MCF 10A (cell line): ENCODE data around the gene ABCG1. TPM values are rescaled to one million over a fixed set of nuclear protein-coding genes. Genes with fewer than 3 reads are reported as not detected.

Experiments used
- BruUV-seq: library from RNA; stranded (reverse); fragments of 400-500 nt; replicated peaks from 2 replicates; lab custom pipeline; 2021; lab: Mats Ljungman, UMichigan
- CTCF ChIA-PET: fragments of 300-600 bp; sonication (Branson Sonifier 250); formaldehyde crosslinking; extraction: SDS; loops from one replicate; lab custom pipeline; 2021; ENCODE audit warnings: antibody characterized with exemption, inconsistent platforms; lab: Yijun Ruan, JAX
- POLR2A ChIA-PET: fragments of 300-600, 350-650 bp; sonication (Branson Sonifier 250); formaldehyde crosslinking; extraction: SDS; loops from one replicate; lab custom pipeline; 2020; ENCODE audit warnings: antibody characterized with exemption, inconsistent platforms; lab: Yijun Ruan, JAX
- DNase-seq: peaks from one replicate; pipeline ENCODE4 v3.0.0-alpha.2; 2018; ENCODE audit not compliant: unreplicated experiment
- H3K27ac Mint-ChIP-seq: one replicate; pipeline ENCODE4 v1.8.0; 2022; ENCODE audit warnings: mild to moderate bottlenecking, low read depth, mixed read lengths; ENCODE audit not compliant: unreplicated experiment
- H3K27me3 Mint-ChIP-seq: one replicate; pipeline ENCODE4 v1.8.0; 2022; ENCODE audit warnings: mixed read lengths; ENCODE audit not compliant: insufficient read depth, unreplicated experiment
- H3K36me3 Mint-ChIP-seq: one replicate; pipeline ENCODE4 v1.8.0; 2022; ENCODE audit warnings: mild to moderate bottlenecking, moderate library complexity, mixed read lengths; ENCODE audit not compliant: insufficient read depth, unreplicated experiment
- H3K4me1 Mint-ChIP-seq: one replicate; pipeline ENCODE4 v1.8.0; 2022; ENCODE audit warnings: mixed read lengths; ENCODE audit not compliant: insufficient read depth, unreplicated experiment
- H3K4me3 Mint-ChIP-seq: one replicate; pipeline ENCODE4 v1.8.0; 2022; ENCODE audit warnings: mild to moderate bottlenecking, moderate library complexity, mixed read lengths; ENCODE audit not compliant: unreplicated experiment
- H3K9me3 Mint-ChIP-seq: one replicate; pipeline ENCODE4 v1.8.0; 2022; ENCODE audit warnings: mixed read lengths; ENCODE audit not compliant: unreplicated experiment
- intact Hi-C: fragments of 100-400 bp; cut with micrococcal nuclease; formaldehyde crosslinking; loops from 2 replicates; pipeline ENCODE4 v1.14.1; 2022
- total RNA-seq: library from RNA; stranded (reverse); gene quantifications from 2 replicates; pipeline ENCODE4 v1.2.3, GENCODE V29; 2022
- TF ChIP-seq, protein P1 (sequence below): fragments of 200-600 bp; IDR thresholded peaks from one replicate; pipeline ENCODE4 v1.8.0; 2022; ENCODE audit warnings: antibody characterized with exemption, mild to moderate bottlenecking; ENCODE audit not compliant: unreplicated experiment

Gene ABCG1
- total RNA-seq, 1 experiment from 2014 or later, result 25.5 TPM

GRCh38 chr21:42253466-42253865, 34.5 kb downstream of the ABCG1 start:
- Mint-ChIP-seq H3K4me3 (no peak overlapping the region), H3K27ac (no peak overlapping the region), H3K27me3 (no peaks in the 10 kb centered on the region), H3K4me1 (peaks cover 12% of the 10 kb centered on the region), H3K36me3 (no peaks in the 10 kb centered on the region), H3K9me3 (no peaks in the 10 kb centered on the region)
- TF ChIP-seq, protein P1, sequence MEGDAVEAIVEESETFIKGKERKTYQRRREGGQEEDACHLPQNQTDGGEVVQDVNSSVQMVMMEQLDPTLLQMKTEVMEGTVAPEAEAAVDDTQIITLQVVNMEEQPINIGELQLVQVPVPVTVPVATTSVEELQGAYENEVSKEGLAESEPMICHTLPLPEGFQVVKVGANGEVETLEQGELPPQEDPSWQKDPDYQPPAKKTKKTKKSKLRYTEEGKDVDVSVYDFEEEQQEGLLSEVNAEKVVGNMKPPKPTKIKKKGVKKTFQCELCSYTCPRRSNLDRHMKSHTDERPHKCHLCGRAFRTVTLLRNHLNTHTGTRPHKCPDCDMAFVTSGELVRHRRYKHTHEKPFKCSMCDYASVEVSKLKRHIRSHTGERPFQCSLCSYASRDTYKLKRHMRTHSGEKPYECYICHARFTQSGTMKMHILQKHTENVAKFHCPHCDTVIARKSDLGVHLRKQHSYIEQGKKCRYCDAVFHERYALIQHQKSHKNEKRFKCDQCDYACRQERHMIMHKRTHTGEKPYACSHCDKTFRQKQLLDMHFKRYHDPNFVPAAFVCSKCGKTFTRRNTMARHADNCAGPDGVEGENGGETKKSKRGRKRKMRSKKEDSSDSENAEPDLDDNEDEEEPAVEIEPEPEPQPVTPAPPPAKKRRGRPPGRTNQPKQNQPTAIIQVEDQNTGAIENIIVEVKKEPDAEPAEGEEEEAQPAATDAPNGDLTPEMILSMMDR, result no peak
- ChIA-PET POLR2A (interaction anchor here (0.7 kb wide), 1 partner anchor 619 kb away, joined by 3 read pairs; no protein-coding TSS in a partner anchor), CTCF (interaction anchor here (1.1 to 1.2 kb wide), 2 partner anchors 19 to 535 kb away, joined by 3 read pairs; no protein-coding TSS in a partner anchor)
- intact Hi-C loops, result no loop called here
- DNase-seq, result no peak
- no TSS peak for BruUV-seq

DNA sequence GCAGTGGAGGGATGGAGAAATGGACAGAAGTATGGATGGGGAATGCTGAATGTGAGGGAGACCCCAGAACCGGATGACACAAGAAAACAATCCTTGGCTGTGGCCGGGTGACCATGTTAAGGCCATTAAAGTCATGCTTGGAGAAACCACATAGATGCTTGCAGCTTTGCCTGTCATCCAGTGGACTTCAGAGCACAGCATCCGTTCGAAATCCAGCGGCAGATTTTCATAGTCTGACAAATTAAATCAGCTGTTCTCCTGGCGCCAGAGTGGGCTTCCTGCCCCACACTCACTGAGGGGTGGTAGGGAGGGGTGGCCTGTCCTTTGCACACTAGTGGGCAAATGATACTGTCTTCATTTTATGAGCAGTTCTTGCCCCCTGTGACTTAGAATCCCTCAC, 35.1 kb downstream of the ABCG1 start:
- TF ChIP-seq, protein P1, result no peak
- H3K4me1 Mint-ChIP-seq, result peaks cover 14% of the 10 kb centered on the region
- H3K36me3 Mint-ChIP-seq, result no peaks in the 10 kb centered on the region
- no peak overlapping the region for H3K27ac Mint-ChIP-seq
- POLR2A ChIA-PET, result interaction anchor here (0.7 kb wide), 1 partner anchor 620 kb away, joined by 3 read pairs; no protein-coding TSS in a partner anchor
- no peak overlapping the region for H3K4me3 Mint-ChIP-seq
- no peaks in the 10 kb centered on the region for H3K27me3 Mint-ChIP-seq
- no peaks in the 10 kb centered on the region for H3K9me3 Mint-ChIP-seq
- CTCF ChIA-PET, result interaction anchor here (0.6 to 1.2 kb wide), 2 partner anchors 86 to 536 kb away, joined by 3 read pairs; no protein-coding TSS in a partner anchor
- intact Hi-C loops, result no loop called here
- BruUV-seq, result no TSS peak
- no peak for DNase-seq

DNA sequence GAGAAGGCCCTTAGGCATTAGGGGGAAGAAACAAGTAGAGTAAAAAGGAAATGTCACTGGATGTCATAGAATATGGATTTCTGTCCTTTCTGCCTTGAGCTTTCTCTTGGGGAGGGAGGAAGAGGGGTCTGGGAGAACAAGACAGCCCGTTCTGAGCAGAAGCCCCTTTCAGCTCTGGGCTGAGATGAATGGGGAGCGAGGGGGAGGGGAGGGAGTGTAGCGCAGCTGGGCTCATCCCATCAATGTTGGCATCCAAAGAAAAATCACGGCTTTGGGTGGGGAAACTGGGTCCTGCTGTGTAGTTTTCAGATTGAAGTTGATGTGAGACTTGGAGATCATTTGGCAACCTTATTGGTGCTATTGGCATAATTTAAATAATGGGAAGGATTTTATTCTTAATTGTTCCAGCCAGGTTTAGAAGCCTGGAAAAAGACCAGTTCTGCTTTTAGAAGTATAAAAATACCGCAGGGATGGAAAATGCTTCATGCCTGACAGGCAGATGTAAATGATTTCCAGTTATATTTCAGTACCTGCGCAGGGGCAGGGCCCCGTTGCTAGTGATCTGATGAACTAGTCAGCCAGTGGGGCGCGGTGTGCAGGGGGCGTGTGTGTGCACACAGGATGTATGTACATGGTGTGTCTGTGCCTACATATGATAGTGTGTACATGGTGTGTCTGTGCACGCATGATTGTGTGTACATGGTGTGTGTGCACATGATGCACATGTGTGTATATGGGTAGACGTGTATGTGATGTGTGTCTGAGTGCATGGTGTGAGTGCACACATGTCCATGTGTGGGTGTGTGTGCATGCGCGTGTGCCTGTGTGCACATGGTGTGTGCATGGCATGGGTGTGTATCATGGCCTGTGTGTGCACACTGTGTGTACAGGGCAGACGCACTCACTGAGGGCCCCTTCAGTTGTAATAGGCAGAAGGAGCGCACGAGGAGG, 36.0 kb downstream of the ABCG1 start:
- Mint-ChIP-seq H3K4me3 (no peak overlapping the region), H3K9me3 (no peaks in the 10 kb centered on the region), H3K27ac (no peak overlapping the region), H3K36me3 (no peaks in the 10 kb centered on the region), H3K27me3 (no peaks in the 10 kb centered on the region), H3K4me1 (peaks cover 14% of the 10 kb centered on the region)
- intact Hi-C loops, result no loop called here
- TF ChIP-seq, protein P1, result no peak
- ChIA-PET POLR2A (no interaction called here), CTCF (interaction anchor here (0.6 to 1.2 kb wide), 4 partner anchors 87 to 537 kb away, joined by 3 read pairs; no protein-coding TSS in a partner anchor)
- DNase-seq, result no peak
- BruUV-seq, result no TSS peak

DNA sequence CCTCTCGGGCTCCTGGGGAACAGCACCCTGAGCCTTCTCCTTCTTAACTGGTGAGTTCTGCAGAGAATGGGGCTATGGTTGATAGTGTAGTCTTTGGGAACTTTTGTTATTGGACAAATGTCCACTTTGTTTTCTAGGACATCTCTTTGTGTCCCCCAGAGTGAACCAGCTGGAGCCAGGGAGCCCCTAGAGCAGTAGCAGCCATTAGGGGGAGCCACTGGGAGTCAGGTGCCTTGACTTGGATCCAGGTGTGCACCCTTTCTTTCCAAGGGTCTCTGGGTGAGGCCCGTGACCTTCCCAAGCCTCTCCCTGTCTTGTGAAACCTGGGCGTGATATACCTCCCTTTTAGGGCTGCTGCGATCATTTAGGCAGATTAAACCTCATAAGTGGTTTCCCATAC, 36.9 kb downstream of the ABCG1 start:
- ChIA-PET CTCF (interaction anchor here (0.7 to 1.0 kb wide), 2 partner anchors 111 to 322 kb away, joined by 3 read pairs; no protein-coding TSS in a partner anchor), POLR2A (no interaction called here)
- BruUV-seq, result no TSS peak
- DNase-seq, result no peak
- H3K9me3 Mint-ChIP-seq, result no peaks in the 10 kb centered on the region
- peaks cover 14% of the 10 kb centered on the region for H3K4me1 Mint-ChIP-seq
- H3K27ac Mint-ChIP-seq, result no peak overlapping the region
- no peak overlapping the region for H3K4me3 Mint-ChIP-seq
- intact Hi-C loops, result no loop called here
- no peaks in the 10 kb centered on the region for H3K27me3 Mint-ChIP-seq
- no peaks in the 10 kb centered on the region for H3K36me3 Mint-ChIP-seq
- TF ChIP-seq, protein P1, result no peak
